Immature natural killer cell (primary cell): ENCODE measurements around the gene SLA2. TPM values are rescaled to one million over a fixed set of nuclear protein-coding genes. Genes with fewer than 3 reads are reported as not detected.
"Not testable (repeated sequence)": the region's sequence is repeated elsewhere in the genome, so short reads cannot be mapped to it uniquely, and the experiment has no call there.

Experiments used
- DNase-seq, 3 donors: peaks; one replicate each; pipeline ENCODE4 v3.0.0; 2022; ENCODE audit warnings: mixed read lengths in 1 of 3
- H3K27ac Mint-ChIP-seq, 6 donors: one replicate each; pipeline ENCODE4 v1.8.0; 2020; ENCODE audit warnings: mixed read lengths in 6 of 6, mild to moderate bottlenecking in 5 of 6, inconsistent platforms in 4 of 6, moderate library complexity in 3 of 6
- H3K27me3 Mint-ChIP-seq, 3 donors: one replicate each; pipeline ENCODE4 v1.8.0; 2020 to 2021; ENCODE audit warnings: low read depth in 3 of 3, mild to moderate bottlenecking in 3 of 3, mixed read lengths in 3 of 3, moderate library complexity in 3 of 3, inconsistent platforms in 1 of 3
- H3K36me3 Mint-ChIP-seq, 3 donors: one replicate each; pipeline ENCODE4 v1.8.0; 2020; ENCODE audit warnings: mixed read lengths in 3 of 3, inconsistent platforms in 2 of 3, mild to moderate bottlenecking in 2 of 3
- H3K4me1 Mint-ChIP-seq, 2 donors: one replicate each; pipeline ENCODE4 v1.8.0; 2020; ENCODE audit warnings: inconsistent platforms in 2 of 2, mild to moderate bottlenecking in 2 of 2, mixed read lengths in 2 of 2, moderate library complexity in 1 of 2
- H3K4me3 Mint-ChIP-seq, 5 donors: one replicate each; pipeline ENCODE4 v1.8.0; 2020; ENCODE audit warnings: mild to moderate bottlenecking in 5 of 5, mixed read lengths in 5 of 5, inconsistent platforms in 3 of 5, moderate library complexity in 3 of 5
- H3K9me3 Mint-ChIP-seq, 6 donors: one replicate each; pipeline ENCODE4 v1.8.0; 2020; ENCODE audit warnings: mild to moderate bottlenecking in 6 of 6, mixed read lengths in 6 of 6, inconsistent platforms in 4 of 6, moderate library complexity in 3 of 6
- polyA plus RNA-seq, 3 donors: library from polyadenylated mRNA; unstranded; fragments of 300-500 nt; fragmentation: Illumina TruSeq; gene quantifications; one replicate each; pipeline ENCODE4 v1.2.3, GENCODE V29; 2021

The SLA2 gene
- polyA plus RNA-seq, 3 donors from 2014 or later: 21.0 to 24.1 (median 24.1) TPM

- Mint-ChIP-seq H3K4me3 (peak overlapping the region in 3 of 5 donors; percentile 9 to 29 (median 23)), H3K27me3 (peaks cover 7 to 41% (median 37%) of the 10 kb centered on the region in 3 donors), H3K9me3 (no peaks in the 10 kb centered on the region), H3K36me3 (peaks cover 13 to 20% (median 18%) of the 10 kb centered on the region in 3 donors), H3K4me1 (peaks cover 54 to 55% of the 10 kb centered on the region in 2 donors), H3K27ac (peak overlapping the region in 5 of 6 donors; percentile 76 to 97 (median 81))
- DNase-seq: no peak
Observed at GRCh38 chr20:36641506-36641843, 4.5 kb downstream of the SLA2 start.

GRCh38 chr20:36638876-36639400 is 7.1 kb downstream of the SLA2 start:
- peaks cover 34% of the 10 kb centered on the region in 2 donors for H3K4me1 Mint-ChIP-seq
- peak overlapping the region in 2 of 6 donors; percentile 11 to 30 for H3K27ac Mint-ChIP-seq
- not testable (repeated sequence) for H3K9me3 Mint-ChIP-seq, DNase-seq, H3K4me3 Mint-ChIP-seq
- peaks cover 2 to 27% (median 26%) of the 10 kb centered on the region in 3 donors for H3K27me3 Mint-ChIP-seq
- peaks cover 18 to 27% (median 26%) of the 10 kb centered on the region in 3 donors for H3K36me3 Mint-ChIP-seq

GRCh38 chr20:36634342-36634741 is 11.7 kb downstream of the SLA2 start:
- peaks cover 35 to 36% of the 10 kb centered on the region in 2 donors for H3K4me1 Mint-ChIP-seq
- H3K36me3 Mint-ChIP-seq: peaks cover 28 to 37% (median 28%) of the 10 kb centered on the region in 3 donors

GRCh38 chr20:36633285-36633772 is 12.7 kb downstream of the SLA2 start:
- no peak overlapping the region for H3K4me3 Mint-ChIP-seq
- peaks cover 28 to 37% (median 28%) of the 10 kb centered on the region in 3 donors for H3K36me3 Mint-ChIP-seq
- H3K9me3 Mint-ChIP-seq: no peaks in the 10 kb centered on the region
- H3K4me1 Mint-ChIP-seq: peaks cover 42 to 44% of the 10 kb centered on the region in 2 donors
- DNase-seq: no peak
- peak overlapping the region; percentile 32 to 99 (median 90) for H3K27ac Mint-ChIP-seq
- H3K27me3 Mint-ChIP-seq: peaks cover 12 to 30% (median 17%) of the 10 kb centered on the region in 3 donors

More at GRCh38 chr20:36634342-36634741, 11.7 kb downstream of the SLA2 start:
- Mint-ChIP-seq H3K27me3 (peaks cover 10 to 21% (median 13%) of the 10 kb centered on the region in 3 donors), H3K4me3 (no peak overlapping the region), H3K9me3 (no peaks in the 10 kb centered on the region), H3K27ac (peak overlapping the region; percentile 19 to 89 (median 78))
- no peak for DNase-seq

GRCh38 chr20:36632487-36633284 is 13.3 kb downstream of the SLA2 start:
- Mint-ChIP-seq H3K9me3 (no peaks in the 10 kb centered on the region), H3K27me3 (peaks cover 16 to 36% (median 23%) of the 10 kb centered on the region in 3 donors), H3K36me3 (peaks cover 33 to 39% (median 33%) of the 10 kb centered on the region in 3 donors), H3K4me1 (peaks cover 49 to 50% of the 10 kb centered on the region in 2 donors), H3K27ac (peak overlapping the region; percentile 98 to 99 (median 99)), H3K4me3 (no peak overlapping the region)
- DNase-seq: no peak

GRCh38 chr20:36632147-36632486 is 13.9 kb downstream of the SLA2 start:
- Mint-ChIP-seq H3K27ac (peak overlapping the region; percentile 98 to 99 (median 99)), H3K4me1 (peaks cover 54 to 56% of the 10 kb centered on the region in 2 donors), H3K27me3 (peaks cover 16 to 40% (median 23%) of the 10 kb centered on the region in 3 donors), H3K4me3 (no peak overlapping the region), H3K36me3 (peaks cover 33 to 42% (median 33%) of the 10 kb centered on the region in 3 donors), H3K9me3 (no peaks in the 10 kb centered on the region)
- no peak for DNase-seq

GRCh38 chr20:36631646-36632045 is 14.3 kb downstream of the SLA2 start:
- Mint-ChIP-seq H3K36me3 (peaks cover 33 to 44% (median 36%) of the 10 kb centered on the region in 3 donors), H3K27ac (peak overlapping the region; percentile 98 to 99 (median 99)), H3K27me3 (peaks cover 16 to 41% (median 23%) of the 10 kb centered on the region in 3 donors), H3K4me1 (peaks cover 57 to 60% of the 10 kb centered on the region in 2 donors), H3K9me3 (no peaks in the 10 kb centered on the region), H3K4me3 (no peak overlapping the region)
- DNase-seq: no peak

- Mint-ChIP-seq H3K36me3 (peaks cover 33 to 41% (median 33%) of the 10 kb centered on the region in 3 donors), H3K4me3 (peak overlapping the region; percentile 79 to 90 (median 82)), H3K27me3 (peaks cover 16 to 41% (median 21%) of the 10 kb centered on the region in 3 donors), H3K4me1 (peaks cover 57 to 63% of the 10 kb centered on the region in 2 donors), H3K9me3 (no peaks in the 10 kb centered on the region), H3K27ac (peak overlapping the region; percentile 98 to 99 (median 99))
- peak; percentile 77 to 82 (median 79) for DNase-seq
Observed at GRCh38 chr20:36629719-36630681, 16.0 kb downstream of the SLA2 start.

GRCh38 chr20:36628076-36628475 is 17.9 kb downstream of the SLA2 start:
- Mint-ChIP-seq H3K36me3 (peaks cover 36 to 47% (median 38%) of the 10 kb centered on the region in 3 donors), H3K27me3 (peaks cover 17 to 44% (median 22%) of the 10 kb centered on the region in 3 donors), H3K27ac (peak overlapping the region; percentile 98 to 99 (median 99)), H3K4me3 (peak overlapping the region; percentile 31 to 78 (median 66)), H3K9me3 (no peaks in the 10 kb centered on the region), H3K4me1 (peaks cover 71 to 74% of the 10 kb centered on the region in 2 donors)
- DNase-seq: peak; percentile 86 to 94 (median 87)

GRCh38 chr20:36624944-36625324 is 21.1 kb downstream of the SLA2 start:
- no peak overlapping the region for H3K4me3 Mint-ChIP-seq
- H3K27ac Mint-ChIP-seq: peak overlapping the region; percentile 66 to 95 (median 86)
- H3K27me3 Mint-ChIP-seq: peaks cover 15 to 37% (median 19%) of the 10 kb centered on the region in 3 donors
- peaks cover 29 to 38% (median 30%) of the 10 kb centered on the region in 3 donors for H3K36me3 Mint-ChIP-seq
- no peak for DNase-seq
- no peaks in the 10 kb centered on the region for H3K9me3 Mint-ChIP-seq
- peaks cover 63 to 69% of the 10 kb centered on the region in 2 donors for H3K4me1 Mint-ChIP-seq

- Mint-ChIP-seq H3K27ac (peak overlapping the region; percentile 66 to 95 (median 86)), H3K9me3 (no peaks in the 10 kb centered on the region), H3K4me3 (peak overlapping the region in 2 of 5 donors; percentile 1 to 25), H3K27me3 (peaks cover 11 to 31% (median 13%) of the 10 kb centered on the region in 3 donors), H3K36me3 (peaks cover 25 to 35% (median 26%) of the 10 kb centered on the region in 3 donors), H3K4me1 (peaks cover 57 to 63% of the 10 kb centered on the region in 2 donors)
- peak in 1 of 3 donors; percentile 44 for DNase-seq
Observed at GRCh38 chr20:36624068-36624943, 21.7 kb downstream of the SLA2 start.

- no peak for DNase-seq
- Mint-ChIP-seq H3K4me3 (no peak overlapping the region), H3K27ac (peak overlapping the region; percentile 66 to 95 (median 86)), H3K9me3 (no peaks in the 10 kb centered on the region), H3K36me3 (peaks cover 22 to 30% (median 25%) of the 10 kb centered on the region in 3 donors), H3K4me1 (peaks cover 50 to 55% of the 10 kb centered on the region in 2 donors), H3K27me3 (peaks cover 10 to 23% (median 11%) of the 10 kb centered on the region in 3 donors)
Observed at GRCh38 chr20:36623444-36623843, 22.6 kb downstream of the SLA2 start.
